ENCODE measurements around the gene TDO2.

DNA sequence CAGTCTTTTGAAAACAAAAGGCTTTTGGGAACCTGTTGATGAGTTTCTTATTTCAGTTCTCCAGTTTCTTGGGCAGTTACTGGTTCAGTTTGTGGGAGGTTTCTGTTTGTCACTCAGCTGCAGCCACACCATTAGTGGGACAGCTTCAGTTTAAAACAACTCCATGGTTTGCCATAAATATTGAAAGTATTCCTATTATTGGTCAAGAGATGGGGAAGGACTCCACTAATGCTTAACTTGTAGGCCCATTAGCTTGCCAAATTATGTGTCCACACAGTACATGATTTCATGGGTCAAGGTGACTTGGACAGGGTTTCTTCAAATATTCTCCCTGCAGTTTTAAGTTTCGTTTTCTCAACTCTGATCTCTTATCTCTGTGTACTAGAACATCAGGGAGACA, 21.9 kb upstream of the TDO2 start:
- TF ChIP-seq, protein P1, sequence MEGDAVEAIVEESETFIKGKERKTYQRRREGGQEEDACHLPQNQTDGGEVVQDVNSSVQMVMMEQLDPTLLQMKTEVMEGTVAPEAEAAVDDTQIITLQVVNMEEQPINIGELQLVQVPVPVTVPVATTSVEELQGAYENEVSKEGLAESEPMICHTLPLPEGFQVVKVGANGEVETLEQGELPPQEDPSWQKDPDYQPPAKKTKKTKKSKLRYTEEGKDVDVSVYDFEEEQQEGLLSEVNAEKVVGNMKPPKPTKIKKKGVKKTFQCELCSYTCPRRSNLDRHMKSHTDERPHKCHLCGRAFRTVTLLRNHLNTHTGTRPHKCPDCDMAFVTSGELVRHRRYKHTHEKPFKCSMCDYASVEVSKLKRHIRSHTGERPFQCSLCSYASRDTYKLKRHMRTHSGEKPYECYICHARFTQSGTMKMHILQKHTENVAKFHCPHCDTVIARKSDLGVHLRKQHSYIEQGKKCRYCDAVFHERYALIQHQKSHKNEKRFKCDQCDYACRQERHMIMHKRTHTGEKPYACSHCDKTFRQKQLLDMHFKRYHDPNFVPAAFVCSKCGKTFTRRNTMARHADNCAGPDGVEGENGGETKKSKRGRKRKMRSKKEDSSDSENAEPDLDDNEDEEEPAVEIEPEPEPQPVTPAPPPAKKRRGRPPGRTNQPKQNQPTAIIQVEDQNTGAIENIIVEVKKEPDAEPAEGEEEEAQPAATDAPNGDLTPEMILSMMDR (conservative IDR thresholded peaks at IDR 0.05), result no peak
- no peak for TF ChIP-seq ZFX (IDR thresholded peaks at IDR 0.05)
